ENCODE results near the gene CDH10. TPM values are rescaled to one million over a fixed set of nuclear protein-coding genes. Genes with fewer than 3 reads are reported as not detected.

CDH10 gene
- total and polyA plus RNA-seq, 2 donors (not counting 1 experiment from before 2014, with no cell fraction given): not detected

DNA sequence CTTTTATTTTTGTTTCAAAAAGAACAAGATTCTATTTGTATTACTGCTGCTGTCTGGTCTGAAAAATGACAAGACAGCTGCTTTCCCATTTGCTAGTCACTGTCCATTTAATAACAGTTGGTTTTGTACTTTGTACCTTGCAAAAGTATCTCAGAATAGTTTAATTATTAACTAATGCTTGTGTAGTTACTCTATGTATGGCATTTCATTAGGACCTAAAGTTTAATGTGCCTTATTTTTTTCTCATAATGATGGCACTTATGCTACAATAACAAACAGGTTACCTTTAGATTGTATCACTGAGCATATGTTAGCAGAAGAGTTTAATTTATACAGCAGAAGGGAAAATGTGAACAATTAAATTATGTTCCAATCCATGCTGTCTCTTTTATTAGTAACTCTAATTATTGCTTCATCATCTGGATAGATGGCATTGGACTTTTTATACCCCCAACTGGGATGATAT is 134.2 kb downstream of the CDH10 start:
- Mint-ChIP-seq H3K4me1 (no peaks in the 10 kb centered on the region), H3K9me3 (ENCODE audit: insufficient read depth) (peaks cover 3% of the 10 kb centered on the region), H3K4me3 (no peak overlapping the region), H3K27ac (no peak overlapping the region), H3K27me3 (no peaks in the 10 kb centered on the region)
- Histone ChIP-seq H3K36me3 (replicated peaks in 1 of 2; ENCODE audit: control extremely low read depth in 1 of 2, control insufficient read depth in 1 of 2, extremely low read depth in 1 of 2, insufficient read depth in 2 of 2, low read length in 1 of 2) (no peaks in the 10 kb centered on the region), H3K4me2 (replicated peaks; ENCODE audit: low read depth, low read length, poor library complexity, severe bottlenecking) (no peak overlapping the region), H3K27ac (ENCODE audit: low read length in 2 of 2) (no peak overlapping the region), H3K4me3 (ENCODE audit: control extremely low read depth in 1 of 5, extremely low read depth in 1 of 5, insufficient read depth in 1 of 5, low read depth in 2 of 5, low read length in 4 of 5) (no peak overlapping the region), H3K9ac (ENCODE audit: low read length) (no peak overlapping the region), H3K27me3 (replicated peaks in 1 of 4; ENCODE audit: control extremely low read depth in 1 of 4, control insufficient read depth in 3 of 4, insufficient read depth in 4 of 4, low read length in 3 of 4) (no peaks in the 10 kb centered on the region), H4K20me1 (ENCODE audit: control insufficient read depth, insufficient read depth, low read length, poor library complexity, severe bottlenecking) (no peaks in the 10 kb centered on the region), H3K4me1 (ENCODE audit: control insufficient read depth in 2 of 2, insufficient read depth in 2 of 2, low read length in 2 of 2) (no peaks in the 10 kb centered on the region), H2AFZ (ENCODE audit: insufficient read depth, low read depth, low read length, poor library complexity, severe bottlenecking) (no peak overlapping the region), H3K9me3 (ENCODE audit: control extremely low read depth in 1 of 3, control insufficient read depth in 2 of 3, insufficient read depth in 1 of 3, low read length in 2 of 3) (no peaks in the 10 kb centered on the region), H3K79me2 (ENCODE audit: control insufficient read depth, insufficient read depth, low read length) (no peaks in the 10 kb centered on the region)
- ChIA-PET POLR2A (no interaction called here), CTCF (no interaction called here)
- intact Hi-C loops (cut with micrococcal nuclease): no loop called here
- no peak for ATAC-seq (ENCODE audit: low read depth)
- TF ChIP-seq EZH2 (IDR thresholded peaks at IDR 0.05; ENCODE audit: borderline replicate concordance, insufficient read depth, low read depth, low read length, poor library complexity, severe bottlenecking) (no peak), CTCF (IDR thresholded peaks at IDR 0.05) (no peak)
- DNase-seq: no peak

DNA sequence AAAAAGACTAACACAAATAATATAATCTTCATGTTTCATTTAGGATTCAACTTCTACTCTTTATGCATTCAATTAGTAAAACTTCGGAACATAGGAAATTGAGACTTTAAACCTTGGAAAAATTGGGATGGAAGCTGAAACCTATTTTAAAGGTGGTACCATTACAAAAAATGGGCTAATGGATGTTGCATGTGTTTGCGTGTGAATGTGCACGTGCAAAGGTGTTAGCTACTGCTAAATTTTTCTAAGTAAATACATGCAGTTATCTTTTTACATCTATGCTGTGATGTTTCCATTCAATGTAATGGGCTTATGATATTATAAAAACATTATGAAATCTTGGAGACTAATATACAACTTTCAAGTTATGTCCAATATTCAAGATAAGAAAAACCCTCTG is 134.8 kb downstream of the CDH10 start:
- H3K4me2 ChIP-seq (replicated peaks; ENCODE audit: low read depth, low read length, poor library complexity, severe bottlenecking): no peak overlapping the region
- no peaks in the 10 kb centered on the region for H3K36me3 ChIP-seq (replicated peaks in 1 of 2; ENCODE audit: control extremely low read depth in 1 of 2, control insufficient read depth in 1 of 2, extremely low read depth in 1 of 2, insufficient read depth in 2 of 2, low read length in 1 of 2)
- no peak overlapping the region for H3K4me3 ChIP-seq (ENCODE audit: control extremely low read depth in 1 of 5, extremely low read depth in 1 of 5, insufficient read depth in 1 of 5, low read depth in 2 of 5, low read length in 4 of 5)
- H3K27me3 ChIP-seq (replicated peaks in 1 of 4; ENCODE audit: control extremely low read depth in 1 of 4, control insufficient read depth in 3 of 4, insufficient read depth in 4 of 4, low read length in 3 of 4): no peaks in the 10 kb centered on the region
- no peak overlapping the region for H3K9ac ChIP-seq (ENCODE audit: low read length)
- no peaks in the 10 kb centered on the region for H3K27me3 Mint-ChIP-seq
- intact Hi-C loops (cut with micrococcal nuclease): no loop called here
- no peaks in the 10 kb centered on the region for H3K4me1 Mint-ChIP-seq
- H3K27ac Mint-ChIP-seq: no peak overlapping the region
- peaks cover 3% of the 10 kb centered on the region for H3K9me3 Mint-ChIP-seq (ENCODE audit: insufficient read depth)
- H3K9me3 ChIP-seq (ENCODE audit: control extremely low read depth in 1 of 3, control insufficient read depth in 2 of 3, insufficient read depth in 1 of 3, low read length in 2 of 3): no peaks in the 10 kb centered on the region
- WGBS (ENCODE audit: insufficient coverage): no CpG with 5 or more reads among the region's 3 CpGs
- no peak overlapping the region for H2AFZ ChIP-seq (ENCODE audit: insufficient read depth, low read depth, low read length, poor library complexity, severe bottlenecking)
- H3K27ac ChIP-seq (ENCODE audit: low read length in 2 of 2): no peak overlapping the region
- DNase-seq: no peak
- ATAC-seq (ENCODE audit: low read depth): no peak
- no peaks in the 10 kb centered on the region for H3K79me2 ChIP-seq (ENCODE audit: control insufficient read depth, insufficient read depth, low read length)
- H3K4me1 ChIP-seq (ENCODE audit: control insufficient read depth in 2 of 2, insufficient read depth in 2 of 2, low read length in 2 of 2): no peaks in the 10 kb centered on the region
- no peak overlapping the region for H3K4me3 Mint-ChIP-seq
- H4K20me1 ChIP-seq (ENCODE audit: control insufficient read depth, insufficient read depth, low read length, poor library complexity, severe bottlenecking): no peaks in the 10 kb centered on the region
- ChIA-PET CTCF (no interaction called here), POLR2A (no interaction called here)
- TF ChIP-seq CTCF (IDR thresholded peaks at IDR 0.05) (no peak), EZH2 (IDR thresholded peaks at IDR 0.05; ENCODE audit: borderline replicate concordance, insufficient read depth, low read depth, low read length, poor library complexity, severe bottlenecking) (no peak)

Data from B cell (primary cell).